Lung (tissue), 12 donors: ENCODE data around the gene NTRK2. TPM values are rescaled to one million over a fixed set of nuclear protein-coding genes. Genes with fewer than 3 reads are reported as not detected.

Experiments used
- ATAC-seq: fragments of 200-7000 bp; cut with Tn5 transposase; one replicate; pipeline ENCODE4 v1.9.1; 2020; ENCODE audit warnings: moderate number of reproducible peaks; ENCODE audit not compliant: insufficient read depth, low FRiP score
- DNase-seq, 3 donors: peaks; one replicate each; pipeline ENCODE4 v3.0.0-alpha.2; 2013 to 2017
- H3K27ac ChIP-seq, 2 donors: one replicate each; pipeline ENCODE4 v1.5.1; 2013; ENCODE audit warnings: mild to moderate bottlenecking in 2 of 2, moderate library complexity in 2 of 2, control low read depth in 1 of 2, inconsistent platforms in 1 of 2, low read depth in 1 of 2, low read length in 1 of 2
- H3K27me3 ChIP-seq, 3 donors: one replicate each; pipeline ENCODE4 v1.5.1; 2013; ENCODE audit warnings: low read length in 2 of 3; ENCODE audit not compliant: control insufficient read depth in 3 of 3, insufficient read depth in 3 of 3
- H3K36me3 ChIP-seq, 4 donors: one replicate each; pipeline ENCODE4 v1.5.1; 2013; ENCODE audit warnings: low read length in 4 of 4, mild to moderate bottlenecking in 1 of 4, moderate library complexity in 1 of 4; ENCODE audit not compliant: control insufficient read depth in 4 of 4, insufficient read depth in 4 of 4
- H3K4me1 ChIP-seq, 5 donors: one replicate each; pipeline ENCODE4 v1.5.1; 2013; ENCODE audit warnings: low read length in 5 of 5, mild to moderate bottlenecking in 2 of 5, moderate library complexity in 1 of 5; ENCODE audit not compliant: control insufficient read depth in 5 of 5, insufficient read depth in 5 of 5
- H3K4me3 ChIP-seq: one replicate; pipeline ENCODE4 v1.5.1; 2013; ENCODE audit warnings: mild to moderate bottlenecking, control low read depth, moderate library complexity
- H3K9ac ChIP-seq, 2 donors: one replicate each; pipeline ENCODE4 v1.5.1; 2013; ENCODE audit warnings: low read length in 2 of 2, control low read depth in 1 of 2; ENCODE audit not compliant: insufficient read depth in 1 of 2
- H3K9me3 ChIP-seq, 4 donors: one replicate each; pipeline ENCODE4 v1.5.1; 2013; ENCODE audit warnings: low read length in 3 of 4, mild to moderate bottlenecking in 1 of 4, moderate library complexity in 1 of 4; ENCODE audit not compliant: control insufficient read depth in 4 of 4, insufficient read depth in 3 of 4
- WGBS, 2 donors: extraction: QIAGEN DNeasy Blood & Tissue Kit; methylation state at CpG; one replicate each; pipeline ENCODE4 v1.1.7; 2013; 5-methylcytosine and 5-hydroxymethylcytosine counted together
- polyA plus RNA-seq, 2 donors: library from polyadenylated mRNA; stranded (reverse); fragments of 200-250 nt; gene quantifications; one replicate each; pipeline ENCODE4 v1.2.1, GENCODE V29; 2013
- total RNA-seq, 2 donors: library from RNA; depleted of rRNA in 1 of 2; stranded (reverse); fragments of >200 nt in 1 of 2; gene quantifications; one replicate each; pipeline ENCODE4 v1.2.1, GENCODE V29; 2014 to 2021
- TF ChIP-seq, protein P1 (sequence below): IDR thresholded peaks from 2 replicates; pipeline ENCODE4 v1.5.1; 2012; ENCODE audit warnings: mild to moderate bottlenecking; ENCODE audit errors: control extremely low read depth, extremely low read depth
- donor health status: control.
- donor health status: control.
- donor health status: Bipolar disorder and iron deficiency.
- donor health status: healthy.
- donor health status: DM: yes; HTN: yes; CAD: no.

NTRK2 gene
- total and polyA plus RNA-seq, 4 donors = 0.33 to 14.4 (median 3.3) TPM

DNA sequence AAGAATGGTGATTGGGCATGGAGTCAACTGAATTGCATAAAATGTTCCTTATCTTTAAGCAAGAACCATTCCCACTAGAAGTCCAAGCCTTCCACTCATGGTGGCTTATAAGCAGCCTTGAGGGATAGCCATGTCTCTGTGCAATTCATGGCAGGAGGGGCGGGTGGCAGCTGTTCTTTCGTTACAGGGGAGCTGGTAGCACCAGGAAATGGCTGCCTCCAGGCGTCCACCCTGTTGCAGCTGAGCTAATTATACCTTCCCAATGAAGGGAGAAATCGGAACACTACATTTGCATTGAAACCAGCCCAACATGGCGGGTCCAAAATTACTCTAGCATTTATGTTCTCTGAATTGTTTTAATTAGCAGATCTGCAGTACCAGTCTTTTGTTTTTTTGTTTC, 289.8 kb downstream of the NTRK2 start:
- no peak for ATAC-seq

DNA sequence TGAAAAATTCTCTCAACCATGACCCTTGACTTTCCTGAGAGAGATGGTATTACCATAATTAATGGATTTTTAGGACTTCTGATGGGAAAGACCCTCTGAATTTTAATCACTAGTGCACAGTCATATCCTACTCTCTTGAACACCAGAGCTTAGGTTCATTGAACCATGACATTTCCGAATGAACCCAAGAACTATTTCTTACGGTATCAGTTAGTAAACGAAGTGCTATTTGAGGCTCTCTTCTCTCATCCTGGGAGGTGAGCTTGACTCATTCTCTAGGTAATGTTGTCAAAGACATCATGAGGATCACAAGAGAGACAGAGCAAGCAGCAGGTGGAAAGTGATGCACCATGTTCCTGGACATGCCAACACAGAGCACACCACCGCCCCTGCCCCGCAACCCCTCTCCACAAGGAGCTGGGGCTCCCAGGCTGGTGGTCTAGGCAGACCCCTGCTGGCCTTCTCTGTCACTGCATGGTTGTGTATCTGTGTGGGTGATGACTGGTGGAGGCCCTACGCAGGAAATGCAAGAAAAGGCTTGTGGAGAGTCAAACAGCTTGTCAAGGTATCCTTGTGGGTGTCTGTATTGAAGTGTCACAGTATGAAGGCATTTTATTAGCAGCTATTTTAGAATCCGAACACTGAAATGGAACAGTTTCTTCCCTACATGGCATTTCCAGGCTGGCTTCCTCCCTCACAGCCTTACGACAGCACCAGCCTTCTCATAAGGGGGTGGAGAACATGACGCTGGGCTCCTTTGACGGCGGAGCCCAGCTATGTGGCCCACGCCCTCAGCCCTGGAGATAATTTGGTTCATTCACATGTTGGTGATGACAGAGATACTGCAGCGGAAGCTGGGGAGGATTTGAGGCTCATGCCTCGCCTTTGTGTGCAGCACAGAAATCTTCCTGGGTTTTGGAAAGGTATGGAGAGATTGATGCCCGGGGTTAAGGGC, 297.6 kb downstream of the NTRK2 start:
- no peak overlapping the region for H3K9ac ChIP-seq
- ATAC-seq (no peak), DNase-seq (no peak)
- H3K4me3 ChIP-seq = no peak overlapping the region
- 89 to 92% methylated on average over 15 of the region's 15 CpGs for WGBS, 2 donors
- no peaks in the 10 kb centered on the region for H3K4me1 ChIP-seq
- H3K27ac ChIP-seq = no peak overlapping the region
- no peaks in the 10 kb centered on the region for H3K36me3 ChIP-seq
- TF ChIP-seq, protein P1, sequence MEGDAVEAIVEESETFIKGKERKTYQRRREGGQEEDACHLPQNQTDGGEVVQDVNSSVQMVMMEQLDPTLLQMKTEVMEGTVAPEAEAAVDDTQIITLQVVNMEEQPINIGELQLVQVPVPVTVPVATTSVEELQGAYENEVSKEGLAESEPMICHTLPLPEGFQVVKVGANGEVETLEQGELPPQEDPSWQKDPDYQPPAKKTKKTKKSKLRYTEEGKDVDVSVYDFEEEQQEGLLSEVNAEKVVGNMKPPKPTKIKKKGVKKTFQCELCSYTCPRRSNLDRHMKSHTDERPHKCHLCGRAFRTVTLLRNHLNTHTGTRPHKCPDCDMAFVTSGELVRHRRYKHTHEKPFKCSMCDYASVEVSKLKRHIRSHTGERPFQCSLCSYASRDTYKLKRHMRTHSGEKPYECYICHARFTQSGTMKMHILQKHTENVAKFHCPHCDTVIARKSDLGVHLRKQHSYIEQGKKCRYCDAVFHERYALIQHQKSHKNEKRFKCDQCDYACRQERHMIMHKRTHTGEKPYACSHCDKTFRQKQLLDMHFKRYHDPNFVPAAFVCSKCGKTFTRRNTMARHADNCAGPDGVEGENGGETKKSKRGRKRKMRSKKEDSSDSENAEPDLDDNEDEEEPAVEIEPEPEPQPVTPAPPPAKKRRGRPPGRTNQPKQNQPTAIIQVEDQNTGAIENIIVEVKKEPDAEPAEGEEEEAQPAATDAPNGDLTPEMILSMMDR = no peak
- H3K27me3 ChIP-seq = peaks cover 0 to 7% (median 0%) of the 10 kb centered on the region in 3 donors
- no peaks in the 10 kb centered on the region for H3K9me3 ChIP-seq

More for the DNA sequence above, 289.8 kb downstream of the NTRK2 start:
- no peak for DNase-seq
- Histone ChIP-seq H3K9ac (no peak overlapping the region), H3K4me1 (no peaks in the 10 kb centered on the region), H3K27ac (no peak overlapping the region), H3K4me3 (no peak overlapping the region), H3K9me3 (no peaks in the 10 kb centered on the region), H3K27me3 (peaks cover 0 to 6% (median 3%) of the 10 kb centered on the region in 3 donors), H3K36me3 (no peaks in the 10 kb centered on the region)
- TF ChIP-seq, protein P1 = no peak
- 87 to 90% methylated on average over 5 of the region's 5 CpGs for WGBS, 2 donors

DNA sequence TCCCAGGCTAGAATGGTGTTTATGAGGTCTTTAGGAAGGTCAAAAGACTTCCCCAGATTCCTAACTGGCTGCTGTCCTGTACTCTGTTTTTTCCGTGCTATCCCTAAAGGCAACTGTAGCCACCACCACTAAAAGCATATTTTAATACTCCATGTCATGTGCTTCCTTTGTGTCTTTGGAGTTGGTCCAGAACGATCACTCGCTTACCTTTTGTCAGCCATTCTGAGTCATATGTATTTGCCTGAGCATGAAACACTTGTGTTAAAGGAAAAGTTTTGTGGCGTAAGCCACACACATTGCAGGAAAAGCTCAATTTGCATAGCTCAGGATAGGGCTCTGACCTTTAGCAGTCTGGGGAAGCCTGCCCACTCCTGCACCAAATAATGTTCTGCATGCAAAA, 299.6 kb downstream of the NTRK2 start:
- Histone ChIP-seq H3K27me3 (peaks cover 0 to 7% (median 0%) of the 10 kb centered on the region in 3 donors), H3K27ac (no peak overlapping the region), H3K4me3 (no peak overlapping the region), H3K4me1 (no peaks in the 10 kb centered on the region), H3K9me3 (no peaks in the 10 kb centered on the region), H3K36me3 (no peaks in the 10 kb centered on the region), H3K9ac (no peak overlapping the region)
- 78 to 84% methylated on average over 4 of the region's 4 CpGs for WGBS, 2 donors
- ATAC-seq (no peak), DNase-seq (peak in 2 of 3 donors; percentile 9 to 15)
- TF ChIP-seq, protein P1 = no peak
